GM18526 (cell line): Measurements from ENCODE around the gene CYTL1.

Source experiments
- POLR2A ChIP-seq: IDR thresholded peaks from 3 replicates; pipeline ENCODE4 v1.6.1; 2011; ENCODE audit not compliant: insufficient read length; ENCODE audit errors: extremely low read depth

CYTL1 gene

GRCh38 chr4:5018096-5018495, 1.2 kb downstream of the CYTL1 start:
- TF ChIP-seq POLR2A = no peak

- no peak for TF ChIP-seq POLR2A
Measured at GRCh38 chr4:5014007-5014682, 5.1 kb downstream of the CYTL1 start.

GRCh38 chr4:5012958-5013357, 6.3 kb downstream of the CYTL1 start:
- no peak for TF ChIP-seq POLR2A

GRCh38 chr4:5012244-5012898, 6.9 kb downstream of the CYTL1 start:
- TF ChIP-seq POLR2A = no peak

GRCh38 chr4:5010984-5011383, 8.3 kb downstream of the CYTL1 start:
- no peak for TF ChIP-seq POLR2A

GRCh38 chr4:5009796-5010195, 9.5 kb downstream of the CYTL1 start:
- no peak for TF ChIP-seq POLR2A

- no peak for TF ChIP-seq POLR2A
Measured at GRCh38 chr4:5004496-5004895, 14.8 kb downstream of the CYTL1 start.

- no peak for TF ChIP-seq POLR2A
Measured at GRCh38 chr4:5003918-5004317, 15.3 kb downstream of the CYTL1 start.

- no peak for TF ChIP-seq POLR2A
Measured at GRCh38 chr4:5003372-5003857, 15.8 kb downstream of the CYTL1 start.

- no peak for TF ChIP-seq POLR2A
Measured at GRCh38 chr4:4995908-4996265, 23.4 kb downstream of the CYTL1 start.

- TF ChIP-seq POLR2A = no peak
Measured at GRCh38 chr4:4995103-4995907, 24.0 kb downstream of the CYTL1 start.

GRCh38 chr4:4994312-4995097, 24.8 kb downstream of the CYTL1 start:
- TF ChIP-seq POLR2A = no peak

- TF ChIP-seq POLR2A = no peak
Measured at GRCh38 chr4:4992833-4993232, 26.4 kb downstream of the CYTL1 start.

GRCh38 chr4:4991541-4992099, 27.6 kb downstream of the CYTL1 start:
- no peak for TF ChIP-seq POLR2A
